NCI-H2081 (cell line): ENCODE results near the gene CCDC12.

Source experiments
- DNase-seq, 2 experiments: peaks; one replicate each; lab custom pipeline; 2025; lab: John Stamatoyannopoulos, UW

The CCDC12 gene

DNA sequence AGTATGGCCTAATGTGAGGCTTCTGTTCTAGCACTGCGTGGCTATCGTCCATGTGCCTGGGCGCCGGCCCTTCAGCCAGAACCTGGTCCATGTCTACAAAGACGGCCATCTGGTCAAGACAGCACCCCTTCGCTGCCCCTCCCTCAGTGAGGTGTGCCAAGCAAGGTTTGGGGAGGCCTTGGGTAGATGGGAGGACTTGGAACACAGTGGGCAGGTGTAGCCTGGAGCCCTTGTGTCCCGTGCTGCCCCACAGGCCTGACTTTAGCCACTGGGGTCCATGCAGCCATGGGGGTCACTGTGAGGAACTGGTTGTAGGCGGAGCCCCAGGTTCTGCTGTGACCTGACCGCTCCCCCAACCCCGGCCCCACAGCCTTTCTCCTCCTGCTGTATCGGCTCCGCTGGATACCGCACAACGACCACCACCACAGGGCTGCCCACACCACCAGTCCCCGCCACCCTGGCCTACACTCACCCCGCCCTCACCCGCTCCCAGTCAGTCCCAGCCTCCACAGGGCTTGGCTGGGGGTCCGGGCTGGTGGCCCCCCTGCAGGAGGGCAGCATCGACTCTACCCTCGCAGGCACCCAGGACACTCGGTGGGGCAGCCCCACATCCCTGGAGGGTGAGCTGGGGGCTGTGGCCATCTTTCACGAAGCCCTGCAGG, 19.5 kb upstream of the CCDC12 start:
- DNase-seq, result no peak

DNA sequence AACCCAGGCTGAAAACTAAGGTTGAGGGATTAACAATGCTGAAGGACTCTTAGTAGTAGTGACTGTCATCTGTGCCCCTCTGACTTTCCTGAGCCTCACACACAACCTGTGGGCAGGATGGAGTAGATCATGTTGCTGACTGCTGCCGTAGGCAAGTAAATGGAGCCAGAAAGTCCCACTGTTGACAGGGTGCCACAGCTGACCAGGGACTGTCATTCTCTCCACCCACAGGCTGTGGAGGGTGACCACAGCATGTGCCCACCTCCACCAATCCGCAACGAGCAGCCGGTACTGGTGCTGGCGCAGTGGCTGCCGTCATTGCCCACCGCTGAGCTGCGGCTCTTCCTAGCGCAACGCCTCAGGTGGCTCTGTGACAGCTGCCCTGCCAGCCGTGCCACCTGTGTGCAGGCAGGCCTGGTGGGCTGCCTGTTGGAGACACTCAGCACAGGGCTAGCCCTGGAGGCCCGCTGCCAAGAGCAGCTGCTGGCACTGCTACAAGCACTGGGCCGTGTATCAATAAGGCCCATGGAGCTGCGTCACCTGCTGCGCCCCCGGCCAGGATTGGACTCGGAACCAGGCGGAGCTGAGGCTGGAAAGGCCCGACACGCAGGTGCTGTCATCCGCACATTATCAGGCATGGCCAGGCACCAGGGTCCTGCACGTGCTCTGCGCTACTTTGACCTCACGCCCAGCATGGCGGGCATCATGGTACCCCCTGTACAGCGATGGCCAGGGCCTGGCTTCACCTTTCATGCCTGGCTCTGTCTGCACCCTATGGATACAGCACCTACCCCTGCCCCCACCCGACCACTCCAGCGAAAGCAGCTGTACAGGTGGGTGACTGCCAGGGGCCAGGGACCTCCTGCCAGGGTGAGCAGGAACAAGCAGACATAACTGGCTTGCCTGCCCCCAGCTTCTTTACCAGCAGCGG, 18.5 kb upstream of the CCDC12 start:
- no peak for DNase-seq

DNA sequence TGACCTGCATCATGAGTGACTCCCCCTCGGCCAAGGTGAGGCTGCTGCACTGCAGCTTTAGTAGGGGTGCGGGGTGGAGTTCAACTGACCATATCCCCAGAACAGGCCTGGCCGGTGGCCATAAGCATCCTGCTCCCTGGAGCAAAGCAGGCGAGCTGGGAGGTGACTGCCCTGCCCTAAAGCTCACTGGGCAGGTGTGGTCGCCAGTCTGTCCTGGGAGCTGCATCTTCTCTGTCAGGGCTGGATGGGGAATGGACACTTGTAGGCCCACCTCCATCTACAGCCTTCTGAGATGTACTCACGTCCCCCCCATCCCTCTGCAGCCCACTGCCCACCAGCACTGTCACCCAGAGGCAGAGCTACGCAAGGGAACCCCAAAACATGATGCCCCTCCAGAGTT, 17.4 kb upstream of the CCDC12 start:
- DNase-seq, result no peak

DNA sequence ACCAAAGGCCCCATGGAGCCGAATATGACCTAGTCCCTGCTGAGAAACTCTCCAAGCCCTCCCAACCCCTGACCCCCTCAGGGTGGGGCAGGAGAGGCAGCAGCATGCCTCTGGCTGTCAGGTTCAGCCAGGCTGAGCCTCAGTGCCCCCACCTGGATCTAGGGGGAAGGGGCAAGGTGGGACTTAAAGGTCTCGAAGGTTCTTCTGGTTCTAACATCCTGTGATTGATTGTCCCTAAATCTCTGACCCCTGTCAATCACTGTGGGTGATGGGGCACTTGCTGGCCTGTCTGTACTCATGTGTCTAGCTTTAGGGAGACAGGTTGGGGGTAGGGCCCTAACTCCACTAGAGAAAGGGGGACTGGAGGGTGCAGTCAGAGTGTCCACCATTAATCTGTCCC, 16.7 kb upstream of the CCDC12 start:
- DNase-seq, result no peak

DNA sequence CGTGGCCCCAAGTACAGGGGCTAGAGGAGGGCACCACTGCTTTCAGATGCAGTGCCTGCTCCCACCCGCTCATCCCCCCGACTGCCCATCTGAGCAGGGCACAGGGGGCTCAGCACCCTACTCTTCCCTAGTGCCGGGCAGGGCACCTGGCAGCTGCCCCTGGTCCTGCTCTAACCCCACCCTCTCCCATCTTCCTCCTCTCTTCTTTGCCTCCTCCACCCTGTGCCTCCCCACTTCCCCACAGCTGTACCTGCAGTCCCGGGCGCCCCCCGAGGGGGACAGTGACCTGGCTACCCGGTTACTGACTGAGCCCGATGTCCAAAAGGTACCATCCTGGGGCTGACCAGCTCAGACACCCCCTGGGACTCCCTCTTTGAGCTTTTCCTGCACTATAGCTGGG, 15.7 kb upstream of the CCDC12 start:
- DNase-seq, result no peak

DNA sequence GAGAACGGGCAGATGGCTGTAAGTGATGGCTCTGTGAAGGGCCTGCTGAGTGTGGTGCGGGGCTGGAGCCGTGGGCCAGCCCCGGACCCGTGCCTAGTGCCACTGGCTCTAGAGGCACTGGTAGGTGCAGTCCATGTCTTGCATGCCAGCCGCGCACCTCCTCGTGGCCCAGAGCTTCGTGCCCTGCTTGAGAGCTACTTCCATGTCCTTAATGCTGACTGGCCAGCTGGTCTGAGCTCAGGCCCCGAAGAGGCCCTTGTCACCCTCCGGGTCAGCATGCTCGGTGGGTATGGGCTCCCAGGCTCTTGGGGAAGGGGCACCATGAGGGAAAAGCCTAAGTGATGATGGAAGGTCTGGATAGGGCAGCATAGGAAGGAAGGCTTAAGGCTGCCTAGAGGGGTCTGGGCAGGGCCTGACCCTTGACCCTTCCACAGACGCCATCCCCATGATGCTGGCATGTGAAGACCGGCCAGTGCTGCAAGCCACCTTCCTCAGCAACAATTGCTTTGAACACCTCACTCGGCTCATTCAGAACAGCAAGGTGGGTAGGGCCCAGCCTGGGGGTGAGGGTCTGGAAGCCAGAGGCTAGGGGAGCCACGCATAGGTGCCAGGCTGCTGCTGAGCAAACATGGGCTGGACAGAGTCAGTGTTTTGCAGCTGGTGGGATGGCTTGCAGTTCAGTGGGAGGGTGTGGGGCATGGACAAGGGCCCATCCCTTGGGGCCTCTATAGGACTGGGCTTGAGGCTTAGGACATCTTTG, 15.0 kb upstream of the CCDC12 start:
- DNase-seq, result no peak

DNA sequence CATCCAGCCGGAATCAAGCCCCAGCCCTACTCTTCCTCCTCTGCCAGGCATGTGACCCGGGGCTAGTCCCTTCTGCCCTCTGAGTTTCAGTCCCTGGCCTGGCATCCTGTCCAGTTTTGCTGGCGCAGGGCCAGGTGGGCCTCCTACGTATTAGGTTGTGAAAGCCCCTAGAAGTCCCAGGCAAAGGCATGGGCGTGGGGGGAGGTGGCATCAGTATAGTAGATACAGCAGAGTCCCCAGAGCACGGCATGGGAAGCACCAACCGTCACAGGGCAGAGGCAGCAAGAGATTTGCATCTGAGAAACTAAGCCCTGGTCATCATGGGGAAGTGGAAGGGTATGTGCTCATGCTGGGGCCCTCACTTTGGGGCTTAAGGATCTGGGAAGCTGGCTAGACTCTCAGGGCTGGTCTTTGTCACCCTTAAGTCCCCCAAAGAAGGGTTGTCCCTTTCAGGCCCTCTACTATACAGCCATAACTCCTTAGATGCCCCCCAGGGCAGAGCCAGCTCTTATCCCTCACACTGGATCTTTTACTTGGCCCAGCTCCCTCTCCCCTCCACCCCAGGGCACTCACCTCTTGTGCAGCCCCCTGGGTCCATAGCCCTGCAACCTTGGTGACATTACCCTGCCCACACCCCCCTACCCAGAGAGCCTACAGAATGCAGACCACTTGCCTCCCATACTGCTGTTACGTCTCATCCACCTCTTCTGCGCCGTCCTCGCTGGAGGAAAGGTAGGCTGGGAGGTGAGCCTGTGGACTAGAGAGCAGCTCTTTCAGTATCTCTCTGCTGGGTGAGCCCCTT, 14.2 kb upstream of the CCDC12 start:
- no peak for DNase-seq

DNA sequence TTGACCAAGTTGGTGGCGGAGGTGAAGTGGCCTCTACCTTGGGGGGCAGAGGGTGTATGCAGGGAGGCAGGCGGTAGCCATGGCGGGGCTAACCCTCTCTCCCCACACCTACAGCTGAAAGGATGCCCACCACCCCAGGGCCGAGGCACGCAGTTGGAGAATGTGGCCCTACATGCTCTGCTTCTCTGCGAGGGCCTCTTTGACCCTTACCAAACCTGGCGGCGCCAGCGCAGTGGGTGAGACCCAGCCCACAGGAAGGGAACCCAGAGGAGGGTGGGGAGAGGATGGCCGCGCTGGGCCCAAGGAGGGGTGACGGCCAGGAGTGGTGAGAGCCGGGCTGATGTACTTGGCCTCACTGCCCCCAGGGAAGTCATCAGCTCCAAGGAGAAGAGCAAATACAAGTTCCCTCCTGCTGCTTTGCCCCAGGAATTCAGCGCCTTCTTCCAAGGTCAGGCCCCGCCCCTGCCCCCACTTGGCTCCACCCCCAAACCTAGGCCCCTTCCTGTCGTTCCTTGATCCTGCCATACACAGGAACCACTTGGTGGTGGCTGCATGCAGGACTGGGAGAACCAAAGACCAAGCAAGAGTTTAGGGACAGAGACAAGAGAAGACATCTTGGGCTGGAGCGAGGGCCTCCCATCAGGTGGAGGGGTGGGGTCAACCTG, 12.7 kb upstream of the CCDC12 start:
- no peak for DNase-seq

DNA sequence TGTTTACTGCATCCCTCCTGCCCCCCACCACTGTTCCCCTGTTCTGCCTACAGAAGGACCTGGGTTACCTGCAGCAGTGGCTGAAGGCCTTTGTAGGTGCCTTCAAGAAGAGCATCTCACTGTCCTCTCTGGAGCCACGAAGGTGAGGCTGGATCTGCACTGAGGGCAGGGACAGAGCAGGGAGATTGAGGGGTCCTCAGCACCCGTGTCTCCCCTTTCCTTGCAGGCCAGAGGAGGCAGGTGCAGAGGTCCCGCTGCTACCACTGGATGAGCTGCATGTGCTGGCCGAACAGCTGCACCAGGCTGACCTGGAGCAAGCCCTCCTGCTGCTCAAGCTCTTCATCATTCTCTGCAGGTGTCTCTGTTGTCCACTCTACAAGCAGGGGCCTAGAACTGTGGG, 12.1 kb upstream of the CCDC12 start:
- no peak for DNase-seq

DNA sequence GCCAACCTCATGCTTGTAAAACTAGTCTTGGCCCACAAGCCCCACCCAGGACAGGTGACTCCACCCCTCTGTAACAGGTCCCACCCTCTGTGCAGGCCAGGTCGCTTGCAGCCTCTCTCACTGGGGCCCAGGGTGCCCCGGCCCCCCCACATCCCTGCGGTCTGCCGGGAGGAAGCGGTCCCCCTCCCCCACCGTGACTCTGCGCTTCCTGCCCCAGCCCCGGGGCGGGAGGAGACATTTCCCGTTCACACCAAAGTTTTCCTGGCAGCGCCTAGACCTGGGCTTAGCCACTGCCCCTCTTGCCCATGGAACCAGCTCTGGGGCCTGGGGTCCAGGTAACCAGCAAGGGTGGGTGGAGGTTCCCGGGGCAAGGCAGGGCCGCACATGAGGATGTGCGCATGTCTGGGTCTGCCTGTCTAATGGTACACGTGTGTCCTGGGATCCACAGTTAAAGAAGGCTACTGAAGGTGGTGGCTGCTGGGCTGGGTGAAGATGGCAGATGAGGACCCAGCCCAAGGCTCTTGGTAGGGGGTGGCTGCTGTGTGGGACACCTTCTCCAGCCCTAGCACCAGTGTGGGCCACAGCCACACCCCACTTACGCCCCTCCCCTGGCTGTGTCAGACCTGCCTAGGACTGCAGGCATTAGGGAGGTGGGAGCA, 11.3 kb upstream of the CCDC12 start:
- DNase-seq, result no peak

DNA sequence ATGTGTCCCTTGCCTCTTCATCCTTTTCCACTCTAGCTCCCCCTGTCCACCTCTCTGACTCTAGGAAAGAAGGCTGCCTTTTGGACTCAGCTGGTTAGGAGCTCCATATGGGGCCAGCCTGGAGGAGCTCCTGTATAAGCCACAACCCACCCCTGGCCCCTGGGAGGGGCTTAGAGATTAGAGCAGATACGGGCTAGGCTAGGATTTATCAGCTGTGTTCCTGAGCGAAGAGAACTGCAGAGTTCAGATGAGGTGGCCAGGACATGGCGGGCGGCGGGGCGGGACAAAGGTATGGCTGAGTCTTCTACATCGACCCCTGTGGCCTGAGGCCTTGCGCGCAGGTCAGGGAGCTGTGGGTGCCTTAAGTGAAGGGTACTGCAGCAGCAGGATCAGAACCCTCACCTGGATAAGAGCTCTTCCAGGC, 10.8 kb upstream of the CCDC12 start:
- DNase-seq, result no peak

DNA sequence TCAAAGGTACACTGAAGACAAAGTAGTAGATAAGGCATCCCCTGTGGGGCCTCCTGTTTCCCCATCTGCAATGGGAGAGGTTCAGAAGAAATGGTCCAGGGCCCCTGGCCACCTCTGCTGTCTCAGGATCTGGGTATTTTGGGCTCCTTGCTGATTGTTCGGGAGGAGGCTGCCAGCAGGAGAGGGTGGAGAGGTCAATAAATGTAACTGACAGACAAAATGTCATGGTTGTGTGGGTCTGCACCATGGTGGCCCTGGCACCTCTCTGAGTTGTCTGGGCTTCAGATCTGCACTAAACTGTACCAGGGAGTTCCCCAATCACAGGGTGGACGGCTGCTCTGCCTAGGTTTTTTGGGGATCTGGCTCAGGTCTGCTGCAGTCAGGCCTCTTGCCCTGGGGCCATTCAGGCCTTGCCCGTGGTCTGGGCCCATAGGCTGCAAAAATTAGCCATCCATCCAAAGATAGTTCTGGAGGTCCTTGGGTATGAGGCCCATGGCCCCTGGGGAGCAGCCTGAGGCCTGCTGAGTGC, 10.3 kb upstream of the CCDC12 start:
- DNase-seq, result no peak

DNA sequence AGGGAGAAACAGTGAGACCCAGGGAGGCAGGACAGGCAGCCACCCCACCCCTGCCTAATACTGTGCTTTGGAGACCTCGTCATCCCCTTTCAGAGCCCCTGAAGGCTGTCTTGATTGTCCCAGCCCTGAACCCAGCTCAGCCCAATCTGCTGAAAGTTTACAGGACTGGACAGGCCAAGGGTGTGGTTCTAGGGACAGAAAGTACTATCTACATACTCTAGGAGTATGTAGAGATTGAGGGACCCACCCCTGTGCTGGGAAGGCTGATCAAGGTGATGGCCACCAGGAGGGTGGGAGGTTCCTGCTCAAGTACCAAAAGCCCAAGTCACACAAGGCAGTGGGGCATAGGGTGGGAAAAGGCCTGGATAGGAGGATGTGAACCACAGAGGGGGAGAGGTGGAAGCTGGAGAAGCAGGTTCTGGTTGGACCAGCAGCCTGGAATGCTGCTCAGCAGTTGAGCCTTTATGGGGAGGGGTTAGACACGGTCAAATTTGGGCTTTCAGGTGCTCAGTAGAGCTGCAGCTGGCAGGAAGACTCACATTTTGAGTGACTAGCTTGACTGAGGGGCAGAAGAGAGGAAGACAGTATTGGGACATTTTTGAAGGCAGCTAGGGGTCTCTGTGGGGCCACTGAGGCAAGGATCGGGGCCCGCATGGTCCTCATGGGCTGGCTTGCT, 9.6 kb upstream of the CCDC12 start:
- no peak for DNase-seq

DNA sequence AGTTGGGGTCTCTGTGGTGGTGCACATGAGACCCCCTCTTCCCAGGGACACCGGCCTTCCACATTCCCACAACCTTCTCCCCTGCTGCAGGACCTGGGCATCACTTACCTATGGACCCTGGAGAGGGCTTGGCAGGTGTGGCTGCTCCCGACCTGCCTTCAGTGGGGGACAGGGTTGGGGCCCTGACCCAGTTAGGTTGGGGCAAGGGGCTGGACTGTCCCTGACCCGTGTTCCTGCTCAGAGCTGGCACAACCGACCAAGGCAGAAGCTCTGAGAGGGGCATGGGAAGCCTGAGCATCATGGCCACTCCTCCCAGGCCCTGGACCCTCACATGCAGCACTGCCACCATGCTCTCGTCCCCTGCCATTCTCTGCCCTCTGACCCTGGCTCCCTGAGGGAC, 9.0 kb upstream of the CCDC12 start:
- no peak for DNase-seq

DNA sequence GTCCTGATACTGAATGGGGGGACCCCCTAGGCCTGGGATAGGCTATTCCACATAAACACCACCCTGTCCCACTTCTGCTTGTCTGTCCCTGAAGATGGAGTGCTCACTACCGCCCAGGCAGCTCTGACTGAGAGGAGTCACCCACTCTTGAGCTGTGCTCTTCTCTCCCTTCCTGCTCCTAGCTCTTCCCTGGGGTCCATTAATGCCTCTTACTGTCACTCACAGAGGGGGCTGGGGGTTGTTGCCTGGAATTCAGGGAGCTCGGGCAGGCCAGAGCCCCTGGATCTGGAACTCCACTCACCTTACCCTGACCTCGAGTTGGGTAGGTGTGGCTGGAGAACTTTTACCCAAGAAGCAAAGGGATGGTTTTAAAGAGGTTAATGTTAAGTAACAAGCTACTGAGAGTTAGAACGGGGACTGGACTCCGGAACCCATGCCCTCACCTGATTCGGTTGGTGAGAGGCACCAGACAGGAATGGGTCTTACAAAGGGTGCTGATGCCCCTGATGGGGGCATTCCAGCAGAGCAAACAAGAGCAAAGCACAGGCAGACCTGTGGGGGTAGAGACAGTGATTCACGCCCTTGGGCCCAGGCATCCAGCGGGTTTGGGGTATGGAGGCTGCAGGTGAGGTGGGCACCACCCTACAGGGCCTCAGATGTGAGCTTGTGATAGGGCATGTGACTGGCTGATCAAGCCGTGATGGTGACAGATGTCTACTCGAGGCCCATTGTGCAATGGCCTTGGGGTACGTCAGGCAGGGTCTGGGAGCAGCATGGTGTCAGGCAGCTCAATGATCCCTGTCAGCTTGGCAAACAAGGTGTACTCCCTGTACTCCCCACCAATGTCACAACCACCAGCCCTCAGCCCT, 8.3 kb upstream of the CCDC12 start:
- no peak for DNase-seq

DNA sequence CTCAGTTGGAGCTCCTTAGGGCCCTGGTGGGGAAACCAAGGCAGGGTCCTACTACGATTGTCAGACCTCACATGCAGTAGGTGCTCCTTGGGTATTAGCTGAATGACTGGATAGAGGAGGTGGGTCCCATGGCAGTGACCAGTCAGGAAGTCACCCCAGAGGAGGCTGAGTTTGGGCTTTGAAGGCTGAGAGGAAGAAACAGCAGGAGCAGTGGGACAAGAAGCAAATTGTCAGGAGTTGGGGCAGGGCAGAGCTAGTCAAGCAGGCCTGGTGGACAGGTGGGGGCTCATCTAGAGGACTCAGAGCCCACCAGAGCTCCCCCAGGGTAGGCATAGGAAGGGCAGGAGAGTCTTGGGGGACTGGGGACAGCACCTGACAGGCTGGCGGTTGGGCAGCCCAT, 6.0 kb upstream of the CCDC12 start:
- no peak for DNase-seq

DNA sequence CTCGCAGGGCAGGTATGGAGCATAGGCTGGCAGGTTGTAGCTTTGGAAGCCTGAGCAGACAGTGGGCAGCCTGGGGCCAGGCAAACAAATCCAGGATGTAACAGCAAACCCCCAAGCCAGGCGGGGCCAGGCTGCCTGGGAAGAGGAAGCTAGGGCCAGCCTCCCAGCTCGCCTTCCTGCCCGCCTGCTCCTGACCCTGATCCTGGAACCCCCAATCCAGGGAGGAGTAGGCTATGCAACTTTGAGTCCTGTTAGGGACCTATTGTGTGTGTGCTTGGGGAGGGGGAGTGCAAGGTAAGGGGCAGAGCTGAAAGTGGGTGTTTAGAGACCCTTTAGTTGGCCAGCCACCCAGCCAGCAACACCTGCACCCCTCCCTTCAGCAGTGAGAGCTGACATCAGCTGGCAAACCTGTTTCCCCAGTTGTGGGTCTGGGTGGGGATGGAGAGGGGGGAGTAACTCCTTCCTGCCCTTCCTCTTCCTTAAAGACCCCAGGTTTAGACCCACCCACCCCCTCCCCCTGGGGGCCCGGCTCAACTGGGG, 5.5 kb upstream of the CCDC12 start:
- DNase-seq, result no peak

DNA sequence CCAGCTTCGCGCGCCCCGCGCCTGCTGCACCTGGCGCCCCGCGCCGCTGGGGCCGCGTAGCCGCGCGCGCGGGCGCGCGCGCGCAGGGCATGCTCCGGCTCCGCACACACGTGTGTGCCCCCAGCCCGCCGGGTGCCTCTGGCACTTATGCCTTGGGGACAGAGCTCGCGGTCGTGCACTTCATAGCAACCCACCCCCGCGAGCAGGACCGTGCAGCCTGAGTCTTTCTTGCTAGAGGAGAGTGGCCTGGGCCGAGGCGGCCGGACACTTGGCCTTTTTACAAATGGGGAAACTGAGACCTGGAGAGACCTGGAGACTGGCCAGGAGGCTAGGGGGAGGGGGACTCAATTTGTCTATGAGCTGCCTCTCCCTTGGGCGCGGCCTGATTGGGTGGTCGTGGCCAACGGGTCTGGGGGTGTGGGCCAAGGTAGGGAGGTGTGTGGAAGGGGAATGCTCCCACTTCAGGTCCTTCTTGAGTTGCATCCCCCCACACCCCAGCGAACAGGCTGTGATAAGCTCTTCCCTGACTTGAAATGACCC, 3.5 kb upstream of the CCDC12 start:
- peak in 1 of 2 experiments; percentile 35 for DNase-seq
